ENCODE data around the gene NES.

The NES gene

GRCh38 chr1:156618853-156619581 is 58.2 kb downstream of the NES start, which contains the start of gene HAPLN2:
Gene HAPLN2 (plus strand): TSS chr1:156619415. CDS start chr1:156623491, 4,076 bp downstream.
- DNase-seq: peak; percentile 45 to 55
